ENCODE data around the gene NNT. TPM values are rescaled to one million over a fixed set of nuclear protein-coding genes. Genes with fewer than 3 reads are reported as not detected.

Gene NNT
- 19.6 and 22.2 TPM in 2 replicates for total RNA-seq (2021; fragmentation: NEBNext Ultra II Directional; extraction: Animal tissue kit (Norgen Biotek cat#: 25700))
- polyA plus RNA-seq (2011; rRNA removed): 8.9 and 11.0 TPM in 2 replicates
- 10.3 TPM for polyA plus RNA-seq (2011; cell fraction: cytosol; rRNA removed)
- 19.4 TPM for polyA plus RNA-seq (2011; cell fraction: nucleus; rRNA removed)
- 8.9 to 11.6 TPM (median 10.6 TPM) in 4 replicates for polyA plus RNA-seq (2012, experiment 1 of 2)
- 0.68 TPM for polyA plus RNA-seq (2012, experiment 2 of 2)
- 10.8 TPM for polyA plus RNA-seq (2013, experiment 1 of 2)
- polyA plus RNA-seq (2013, experiment 2 of 2): 9.4 TPM
- polyA minus RNA-seq (2011; rRNA and poly(A)+ RNA removed): 25.8 and 33.7 TPM in 2 replicates
- 10.4 TPM for polyA minus RNA-seq (2011; cell fraction: cytosol; rRNA and poly(A)+ RNA removed)
- 33.8 TPM for polyA minus RNA-seq (2011; cell fraction: nucleus; rRNA and poly(A)+ RNA removed)
- long read RNA-seq, experiment 1, partial matches to known transcripts: 7 of 8 reads
- long read RNA-seq, experiment 1, other reads (novel, unspliced or antisense): 1 of 8 reads
- long read RNA-seq, experiment 2, full-length matches to known transcripts: 1 of 5 reads
- long read RNA-seq, experiment 2, partial matches to known transcripts: 1 of 5 reads
- long read RNA-seq, experiment 2, other reads (novel, unspliced or antisense): 3 of 5 reads

- Histone ChIP-seq H3K4ac (replicated peaks; ENCODE audit: insufficient read length, low read depth, low read length) (no peak within 1 kb of the TSS), H3K79me2 (ENCODE audit: control insufficient read depth in 1 of 2, insufficient read depth in 2 of 2, low read length in 2 of 2) (no peaks in the 10 kb centered on the region), H2BK12ac (ENCODE audit: low read depth, low read length) (peak within 1 kb of the TSS; percentile 85; the same call in 1 of the 2 replicates), H2AFZ (ENCODE audit: low read length) (peak within 1 kb of the TSS; percentile 95), H3K18ac (ENCODE audit: extremely low read depth, low read length) (peak within 1 kb of the TSS; percentile 91), H3K36me3 (ENCODE audit: control insufficient read depth in 2 of 4, insufficient read depth in 4 of 4, low read length in 3 of 4) (no peaks in the 10 kb centered on the region; a peak in 1 of 8 replicates), H3K9ac (replicated peaks in 1 of 4; ENCODE audit: extremely low read depth in 1 of 4, low read depth in 3 of 4, low read length in 3 of 4) (peak within 1 kb of the TSS; percentile 72 to 95 (median 80)), H3K79me1 (ENCODE audit: low read depth, low read length) (no peaks in the 10 kb centered on the region), H3K4me1 (replicated peaks in 1 of 4; ENCODE audit: control insufficient read depth in 3 of 4, insufficient read depth in 4 of 4, low read length in 3 of 4) (peaks cover 5 to 9% (median 7%) of the 10 kb centered on the region in 4 experiments; a peak in 6 of 7 replicates), H3K9me3 (ENCODE audit: insufficient read depth in 2 of 2, low read depth in 1 of 2, low read length in 1 of 2) (no peaks in the 10 kb centered on the region), H4K91ac (replicated peaks; ENCODE audit: insufficient read length, low read length) (no peak within 1 kb of the TSS), H4K8ac (ENCODE audit: extremely low read depth, insufficient read depth, low read length) (peak within 1 kb of the TSS; percentile 92; the same call in 1 of the 2 replicates), H3K4me3 (ENCODE audit: extremely low read depth in 1 of 4, insufficient read depth in 2 of 4, low read depth in 3 of 4, low read length in 4 of 4) (peak within 1 kb of the TSS; percentile 64 to 88 (median 74)), H3K23ac (ENCODE audit: insufficient read length) (no peak within 1 kb of the TSS), H3K23me2 (ENCODE audit: low read depth, low read length) (peaks cover 10% of the 10 kb centered on the region), H4K5ac (ENCODE audit: insufficient read length, low read depth, low read length) (peak within 1 kb of the TSS; percentile 49), H2BK120ac (replicated peaks; ENCODE audit: low read depth, low read length) (no peak within 1 kb of the TSS), H3K4me2 (ENCODE audit: insufficient read depth in 1 of 2, low read depth in 2 of 2, low read length in 2 of 2) (peak within 1 kb of the TSS; percentile 98 to 99), H3K27me3 (replicated peaks in 1 of 4; ENCODE audit: control insufficient read depth in 3 of 4, extremely low read depth in 1 of 4, insufficient read depth in 3 of 4, low read length in 3 of 4) (peaks cover 0 to 6% (median 0%) of the 10 kb centered on the region in 4 experiments; a peak in 3 of 7 replicates), H2BK20ac (ENCODE audit: low read length) (no peak within 1 kb of the TSS), H4K20me1 (replicated peaks in 1 of 2; ENCODE audit: control insufficient read depth in 1 of 2, insufficient read depth in 2 of 2, low read length in 2 of 2) (no peaks in the 10 kb centered on the region), H2BK15ac (ENCODE audit: low read length) (0 out of 2 replicates have a peak within 1 kb of the TSS, but pooled peaks have one; percentile 11), H3K27ac (ENCODE audit: low read depth, low read length) (no peak within 1 kb of the TSS), H3K14ac (ENCODE audit: insufficient read length) (no peak within 1 kb of the TSS), H2AK5ac (ENCODE audit: low read depth, low read length) (no peak within 1 kb of the TSS), H3K56ac (replicated peaks; ENCODE audit: insufficient read length, low read depth, low read length) (no peak within 1 kb of the TSS), H2BK5ac (ENCODE audit: low read depth, low read length) (no peak within 1 kb of the TSS; the same call in 1 of the 2 replicates)
- CTCF ChIA-PET (ENCODE audit: partially characterized antibody): interaction anchor here (0.6 to 1.7 kb wide), 4 partner anchors 10 to 49 kb away, joined by 4 to 9 read pairs (median 5); no protein-coding TSS in a partner anchor
- 2% methylated on average over 28 of the region's 60 CpGs; no CpG with 5 or more reads in 1 of the 2 experiments for WGBS, 2 experiments (ENCODE audit: extremely low coverage in 1 of 2, insufficient coverage in 1 of 2, insufficient read length in 1 of 2, insufficient replicate concordance in 2 of 2, low coverage in 1 of 2, low lambda C conversion rate in 2 of 2, missing lambda C conversion rate in 1 of 2)
- POLR2A ChIA-PET (ENCODE audit: partially characterized antibody): interaction anchor here (0.7 to 2.7 kb wide), 10 partner anchors 12 to 119 kb away, joined by 3 to 9 read pairs (median 4); partner anchors contain the start of genes C5orf34 and TMEM267
- DNase-seq (ENCODE audit: low read depth in 1 of 2, low spot score in 2 of 2) (peak in 1 of 2 experiments; percentile 82), FAIRE-seq (no peak)
- no peak for TF ChIP-seq CREB1 (IDR thresholded peaks at IDR 0.05)
- peak; percentile 85 for TF ChIP-seq E2F6 (IDR thresholded peaks at IDR 0.05)
- TF ChIP-seq NRF1 (IDR thresholded peaks at IDR 0.05; ENCODE audit: low read depth, low read length): no peak
- TF ChIP-seq SRF (IDR thresholded peaks at IDR 0.05; ENCODE audit: low read depth, low read length): no peak
- TF ChIP-seq, protein P1, sequence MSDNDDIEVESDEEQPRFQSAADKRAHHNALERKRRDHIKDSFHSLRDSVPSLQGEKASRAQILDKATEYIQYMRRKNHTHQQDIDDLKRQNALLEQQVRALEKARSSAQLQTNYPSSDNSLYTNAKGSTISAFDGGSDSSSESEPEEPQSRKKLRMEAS (IDR thresholded peaks at IDR 0.05): peak; percentile 90
- peak; percentile 95 for TF ChIP-seq ASH2L (IDR thresholded peaks at IDR 0.05; ENCODE audit: low read length)
- peak; percentile 76 to 86; a peak in 3 of 4 replicates for TF ChIP-seq SIN3A (conservative IDR thresholded peaks at IDR 0.05 in 1 of 2, IDR thresholded peaks at IDR 0.05 in 1 of 2; ENCODE audit: low read depth in 1 of 2, low read length in 2 of 2)
Measured at GRCh38 chr5:43602461-43603343, at the start of gene NNT. TSS of gene NNT (plus strand) at chr5:43603180. CDS start at chr5:43609196, 6,016 bp downstream.
